ENCODE measurements around the gene IMMP2L.
"Not testable (repeated sequence)": the region's sequence is repeated elsewhere in the genome, so short reads cannot be mapped to it uniquely, and the experiment has no call there.

IMMP2L gene

GRCh38 chr7:111074748-111075146 is 487.5 kb downstream of the IMMP2L start:
- no peak for TF ChIP-seq CTCF (IDR thresholded peaks at IDR 0.05; ENCODE audit: insufficient read depth, low read length, poor library complexity, severe bottlenecking)
- TF ChIP-seq EZH2phosphoT487 (conservative IDR thresholded peaks at IDR 0.05; ENCODE audit: low read length), result no peak
- no peaks in the 10 kb centered on the region for H3K27me3 ChIP-seq (ENCODE audit: low read length)
- no peaks in the 10 kb centered on the region for H3K79me2 ChIP-seq (ENCODE audit: insufficient read depth, low read length)
- 0 out of 2 replicates have a peak, but pooled peaks cover 2% of the 10 kb centered on the region for H3F3A ChIP-seq (ENCODE audit: insufficient read depth)
- no peaks in the 10 kb centered on the region for H3K36me3 ChIP-seq (ENCODE audit: low read length)
- H3K9me2 ChIP-seq (replicated peaks; ENCODE audit: insufficient read depth, low read length), result no peaks in the 10 kb centered on the region
- no peak overlapping the region for H3K9ac ChIP-seq (ENCODE audit: low read length)
- no peak overlapping the region for H2AFZ ChIP-seq (ENCODE audit: low read depth, low read length, severe bottlenecking)
- H3K4me3 ChIP-seq (ENCODE audit: insufficient read depth, low read length, poor library complexity, severe bottlenecking), result no peak overlapping the region
- no peak overlapping the region for H3K27ac ChIP-seq (ENCODE audit: low read depth, low read length)
- H3K9me3 ChIP-seq (ENCODE audit: insufficient read depth, low read length), result no peaks in the 10 kb centered on the region
- H3K4me2 ChIP-seq (ENCODE audit: low read depth, low read length, poor library complexity, severe bottlenecking), result no peak overlapping the region
- no peaks in the 10 kb centered on the region for H4K20me1 ChIP-seq (ENCODE audit: low read depth, low read length)

- TF ChIP-seq CTCF (IDR thresholded peaks at IDR 0.05; ENCODE audit: insufficient read depth, low read length, poor library complexity, severe bottlenecking), result no peak
- TF ChIP-seq EZH2phosphoT487 (conservative IDR thresholded peaks at IDR 0.05; ENCODE audit: low read length), result no peak
- Histone ChIP-seq H3K79me2 (ENCODE audit: insufficient read depth, low read length) (no peaks in the 10 kb centered on the region), H3K4me3 (ENCODE audit: insufficient read depth, low read length, poor library complexity, severe bottlenecking) (no peak overlapping the region), H3K36me3 (ENCODE audit: low read length) (no peaks in the 10 kb centered on the region), H3K27ac (ENCODE audit: low read depth, low read length) (no peak overlapping the region), H2AFZ (ENCODE audit: low read depth, low read length, severe bottlenecking) (peak overlapping the region; percentile 21), H4K20me1 (ENCODE audit: low read depth, low read length) (no peaks in the 10 kb centered on the region), H3K9me3 (ENCODE audit: insufficient read depth, low read length) (no peaks in the 10 kb centered on the region), H3F3A (ENCODE audit: insufficient read depth) (0 out of 2 replicates have a peak, but pooled peaks cover 2% of the 10 kb centered on the region), H3K9ac (ENCODE audit: low read length) (no peak overlapping the region), H3K27me3 (ENCODE audit: low read length) (no peaks in the 10 kb centered on the region), H3K4me2 (ENCODE audit: low read depth, low read length, poor library complexity, severe bottlenecking) (peak overlapping the region; percentile 1), H3K9me2 (replicated peaks; ENCODE audit: insufficient read depth, low read length) (no peaks in the 10 kb centered on the region)
Measured at GRCh38 chr7:111074071-111074747, 488.1 kb downstream of the IMMP2L start.

- H3K27me3 ChIP-seq (ENCODE audit: low read length); H3K4me2 ChIP-seq (ENCODE audit: low read depth, low read length, poor library complexity, severe bottlenecking); H3K36me3 ChIP-seq (ENCODE audit: low read length); H3K4me3 ChIP-seq (ENCODE audit: insufficient read depth, low read length, poor library complexity, severe bottlenecking); H3K9ac ChIP-seq (ENCODE audit: low read length); H3K9me3 ChIP-seq (ENCODE audit: insufficient read depth, low read length); H3F3A ChIP-seq (ENCODE audit: insufficient read depth); H3K79me2 ChIP-seq (ENCODE audit: insufficient read depth, low read length); H2AFZ ChIP-seq (ENCODE audit: low read depth, low read length, severe bottlenecking); H3K27ac ChIP-seq (ENCODE audit: low read depth, low read length); H3K9me2 ChIP-seq (replicated peaks; ENCODE audit: insufficient read depth, low read length); H4K20me1 ChIP-seq (ENCODE audit: low read depth, low read length): not testable (repeated sequence)
Measured at GRCh38 chr7:111072658-111073057, 489.6 kb downstream of the IMMP2L start.

GRCh38 chr7:111071556-111071955 is 490.7 kb downstream of the IMMP2L start:
- H3F3A ChIP-seq (ENCODE audit: insufficient read depth), result no peaks in the 10 kb centered on the region
- no peak overlapping the region for H2AFZ ChIP-seq (ENCODE audit: low read depth, low read length, severe bottlenecking)
- no peak overlapping the region for H3K9ac ChIP-seq (ENCODE audit: low read length)
- H3K27me3 ChIP-seq (ENCODE audit: low read length), result no peaks in the 10 kb centered on the region
- no peaks in the 10 kb centered on the region for H3K36me3 ChIP-seq (ENCODE audit: low read length)
- H4K20me1 ChIP-seq (ENCODE audit: low read depth, low read length), result no peaks in the 10 kb centered on the region
- TF ChIP-seq EZH2phosphoT487 (conservative IDR thresholded peaks at IDR 0.05; ENCODE audit: low read length) (no peak), CTCF (IDR thresholded peaks at IDR 0.05; ENCODE audit: insufficient read depth, low read length, poor library complexity, severe bottlenecking) (no peak)
- no peak overlapping the region for H3K4me2 ChIP-seq (ENCODE audit: low read depth, low read length, poor library complexity, severe bottlenecking)
- no peaks in the 10 kb centered on the region for H3K9me3 ChIP-seq (ENCODE audit: insufficient read depth, low read length)
- H3K79me2 ChIP-seq (ENCODE audit: insufficient read depth, low read length), result no peaks in the 10 kb centered on the region
- no peaks in the 10 kb centered on the region for H3K9me2 ChIP-seq (replicated peaks; ENCODE audit: insufficient read depth, low read length)
- no peak overlapping the region for H3K4me3 ChIP-seq (ENCODE audit: insufficient read depth, low read length, poor library complexity, severe bottlenecking)
- H3K27ac ChIP-seq (ENCODE audit: low read depth, low read length), result no peak overlapping the region

Measured in SU-DHL-6 (cell line).